HepG2 (cell line): ENCODE measurements around the gene TFEB. TPM values are rescaled to one million over a fixed set of nuclear protein-coding genes. Genes with fewer than 3 reads are reported as not detected.

ENCODE experiments used
- ATAC-seq: fragments of 200-7000 bp; cut with Tn5 transposase; 3 replicates; pipeline ENCODE4 v1.9.1; 2020; ENCODE audit warnings: mild to moderate bottlenecking, moderate library complexity
- BruUV-seq: library from RNA; stranded (reverse); fragments of 400-500 nt; replicated peaks from 2 replicates; lab custom pipeline; 2021; lab: Mats Ljungman, UMichigan
- CTCF ChIA-PET: fragments of 300-600 bp; formaldehyde crosslinking; extraction: SDS; loops from one replicate; lab custom pipeline; 2021; ENCODE audit warnings: low total read pairs, inconsistent platforms, low intra/inter-chr PET ratio; lab: Yijun Ruan, JAX
- POLR2A ChIA-PET: fragments of 350-600 bp; sonication (Branson Sonifier 250); formaldehyde crosslinking; loops from one replicate; lab custom pipeline; 2020; ENCODE audit warnings: antibody characterized with exemption, inconsistent platforms; lab: Yijun Ruan, JAX
- DNase-seq: peaks from one replicate; pipeline ENCODE4 v3.0.0-alpha.2; 2015; ENCODE audit warnings: low spot score
- FAIRE-seq: peaks from 3 replicates; lab custom pipeline; 2011; peaks lifted over from hg19 to GRCh38; lab: Jason Lieb, UNC
- H2AFZ ChIP-seq: one replicate; pipeline ENCODE4 v1.6.1; 2011; ENCODE audit warnings: low read length, inconsistent platforms
- H3K27ac ChIP-seq: fragments of 300-600 bp; 3 replicates; pipeline ENCODE4 v1.8.0; 2011; ENCODE audit warnings: mixed run types, mild to moderate bottlenecking, mixed read lengths, low read length, inconsistent platforms; ENCODE audit not compliant: insufficient read depth; ENCODE audit errors: extremely low read length
- H3K27me3 ChIP-seq, 2 experiments: fragments of 200-600 bp in 1 of 2; 2 replicates in 1 of 2; 3 replicates in 1 of 2; pipeline versions ENCODE4 v1.6.0 to v1.8.0; 2011; ENCODE audit warnings: low read length in 2 of 2, mild to moderate bottlenecking in 2 of 2, moderate library complexity in 2 of 2, inconsistent platforms in 1 of 2; ENCODE audit not compliant: insufficient read depth in 2 of 2, control insufficient read depth in 1 of 2
- H3K36me3 ChIP-seq, 2 experiments: fragments of 200-600 bp in 1 of 2; replicated peaks in 1 of 2; 2 replicates in 1 of 2; 3 replicates in 1 of 2; pipeline versions ENCODE4 v1.5.1 to v1.8.0; 2011; ENCODE audit warnings: low read length in 2 of 2, inconsistent platforms in 1 of 2; ENCODE audit not compliant: insufficient read depth in 2 of 2, control insufficient read depth in 1 of 2
- H3K4me1 ChIP-seq: 2 replicates; pipeline ENCODE4 v1.5.1; 2012; ENCODE audit warnings: low read length, inconsistent platforms; ENCODE audit not compliant: insufficient read depth
- H3K4me2 ChIP-seq: 2 replicates; pipeline ENCODE4 v1.6.0; 2011; ENCODE audit warnings: low read depth, low read length, inconsistent platforms
- H3K4me3 ChIP-seq, 3 experiments: fragments of 200-600 bp in 1 of 3; sonication (generic), shearing (Covaris generic) in 1 of 3; replicated peaks in 1 of 3; 2 replicates each; pipeline ENCODE4 v1.5.1; 2011 to 2016; ENCODE audit warnings: low read length in 3 of 3, inconsistent platforms in 2 of 3, low read depth in 2 of 3, mild to moderate bottlenecking in 2 of 3, control low read depth in 1 of 3, mixed read lengths in 1 of 3; ENCODE audit not compliant: insufficient read depth in 1 of 3
- H3K79me2 ChIP-seq: one replicate; pipeline ENCODE4 v1.6.1; 2011; ENCODE audit warnings: low read length, inconsistent platforms; ENCODE audit not compliant: insufficient read depth
- H3K9ac ChIP-seq: 2 replicates; pipeline ENCODE4 v1.6.0; 2011; ENCODE audit warnings: mild to moderate bottlenecking, low read depth, low read length, inconsistent platforms; ENCODE audit not compliant: insufficient read depth
- H3K9me3 ChIP-seq: 2 replicates; pipeline ENCODE4 v1.5.1; 2012; ENCODE audit warnings: mild to moderate bottlenecking, low read length
- H4K20me1 ChIP-seq: 2 replicates; pipeline ENCODE4 v1.6.0; 2011; ENCODE audit warnings: inconsistent platforms, mild to moderate bottlenecking, low read length, moderate library complexity; ENCODE audit not compliant: insufficient read depth
- ELF3 ChIP-seq: IDR thresholded peaks from 2 replicates; pipeline ENCODE4 v1.6.1; 2016; ENCODE audit warnings: missing genetic modification reagents, missing compliant biosample characterization
- SALL1 ChIP-seq: sonication (generic); formaldehyde crosslinking; IDR thresholded peaks from 2 replicates; pipeline ENCODE4 v1.8.0; 2022; ENCODE audit warnings: mild to moderate bottlenecking, missing genetic modification reagents
- ZNF879 ChIP-seq: sonication (generic); formaldehyde crosslinking; IDR thresholded peaks from 2 replicates; pipeline ENCODE4 v1.8.1; 2023; ENCODE audit warnings: missing genetic modification reagents
- WGBS: methylation state at CpG from one replicate; pipeline ENCODE4 v1.1.6; 2017; ENCODE audit warnings: low lambda C conversion rate; 5-methylcytosine and 5-hydroxymethylcytosine counted together
- in situ Hi-C: cut with HindIII; loops from 2 replicates; pipeline ENCODE4 v1.10.0; 2017; ENCODE audit warnings: low pct_unique_long_range_greater_than_20kb; ENCODE audit not compliant: extremely low pct_ligation_motif_present
- intact Hi-C: fragments of 100-400 bp; cut with micrococcal nuclease; formaldehyde crosslinking; loops from one replicate; pipeline ENCODE4 v1.10.0; 2022; ENCODE audit not compliant: unreplicated experiment
- polyA plus RNA-seq, 8 experiments: library from polyadenylated mRNA; depleted of rRNA in 3 of 8; stranded (reverse) in 7 of 8; unstranded in 1 of 8; fragments of >200 nt; fragmentation: Illumina TruSeq in 4 of 8; extraction: Trizol in 4 of 8; gene quantifications; 2 replicates each; pipeline versions ENCODE4 v1.2.1 to v1.2.3, GENCODE V29; 2011 to 2016; ENCODE audit warnings: low read depth in 4 of 8, missing spikeins in 1 of 8, mixed read lengths in 1 of 8; ENCODE audit not compliant: insufficient read depth in 1 of 8
- total RNA-seq, 5 experiments: library from RNA; depleted of rRNA; stranded (reverse); fragments of >200 nt; fragmentation: Illumina TruSeq; extraction: Trizol; gene quantifications; 2 replicates each; pipeline ENCODE4 v1.2.3, GENCODE V29; 2016; ENCODE audit warnings: low read depth in 1 of 5
- TF ChIP-seq, protein P1 (sequence below): sonication (generic); formaldehyde crosslinking; IDR thresholded peaks from 2 replicates; pipeline ENCODE4 v1.5.1; 2020; ENCODE audit warnings: mild to moderate bottlenecking, missing genetic modification reagents, moderate library complexity
- TF ChIP-seq, protein P2 (sequence below): sonication (generic); formaldehyde crosslinking; IDR thresholded peaks from 2 replicates; pipeline ENCODE4 v1.5.0; 2020; ENCODE audit warnings: mild to moderate bottlenecking, missing genetic modification reagents, borderline replicate concordance

TFEB gene
- total and polyA plus RNA-seq, 2 of the 13 experiments (the other 11 are each of a cell fraction or from before 2014, with no cell fraction given): 13.3 to 18.7 TPM

DNA sequence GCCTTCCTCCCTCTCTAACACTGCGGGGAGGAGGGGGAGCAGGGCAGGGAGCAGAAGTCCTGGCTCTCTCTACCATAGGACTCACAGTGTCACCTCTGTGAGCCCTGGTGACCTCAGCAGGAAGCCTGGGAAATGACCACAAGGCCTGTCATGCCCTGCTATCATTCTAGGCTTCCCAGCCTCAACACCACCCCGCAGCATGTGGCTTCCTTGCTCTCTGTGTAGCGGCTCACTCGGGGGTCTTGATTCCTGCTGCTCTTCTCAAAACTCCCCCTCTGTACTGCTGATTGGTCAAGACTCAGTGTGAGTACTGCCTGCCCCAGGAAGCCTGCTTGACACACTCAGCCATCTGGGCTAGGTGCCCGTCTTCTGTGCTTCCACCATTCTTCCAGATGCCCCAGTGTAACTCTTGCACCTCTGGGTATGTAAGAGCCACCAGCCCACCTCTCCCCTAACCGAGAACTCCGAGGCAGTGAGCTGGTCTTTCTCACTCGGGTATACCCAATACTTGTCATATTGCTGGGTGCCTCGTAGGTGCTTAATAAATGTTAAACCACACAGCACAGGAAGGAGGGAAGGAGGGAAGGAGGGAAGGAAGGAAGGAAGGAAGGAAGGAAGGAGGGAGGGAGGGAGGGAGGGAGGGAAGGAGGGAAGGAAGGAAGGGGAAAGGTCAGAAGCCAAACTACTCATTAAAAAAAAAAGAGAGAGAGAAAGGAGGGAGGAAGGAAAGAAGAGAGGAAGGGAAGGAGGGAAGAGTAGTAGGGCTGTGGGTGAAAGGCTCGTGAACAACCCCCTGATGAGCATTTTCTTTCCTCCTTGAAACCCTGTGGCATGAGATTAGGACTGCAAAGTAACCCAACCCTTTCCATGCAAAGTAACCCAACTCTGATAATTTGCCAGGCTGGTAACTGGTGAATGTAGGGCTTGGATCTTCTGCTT, 92.2 kb downstream of the TFEB start (continued):
- TF ChIP-seq, protein P1, sequence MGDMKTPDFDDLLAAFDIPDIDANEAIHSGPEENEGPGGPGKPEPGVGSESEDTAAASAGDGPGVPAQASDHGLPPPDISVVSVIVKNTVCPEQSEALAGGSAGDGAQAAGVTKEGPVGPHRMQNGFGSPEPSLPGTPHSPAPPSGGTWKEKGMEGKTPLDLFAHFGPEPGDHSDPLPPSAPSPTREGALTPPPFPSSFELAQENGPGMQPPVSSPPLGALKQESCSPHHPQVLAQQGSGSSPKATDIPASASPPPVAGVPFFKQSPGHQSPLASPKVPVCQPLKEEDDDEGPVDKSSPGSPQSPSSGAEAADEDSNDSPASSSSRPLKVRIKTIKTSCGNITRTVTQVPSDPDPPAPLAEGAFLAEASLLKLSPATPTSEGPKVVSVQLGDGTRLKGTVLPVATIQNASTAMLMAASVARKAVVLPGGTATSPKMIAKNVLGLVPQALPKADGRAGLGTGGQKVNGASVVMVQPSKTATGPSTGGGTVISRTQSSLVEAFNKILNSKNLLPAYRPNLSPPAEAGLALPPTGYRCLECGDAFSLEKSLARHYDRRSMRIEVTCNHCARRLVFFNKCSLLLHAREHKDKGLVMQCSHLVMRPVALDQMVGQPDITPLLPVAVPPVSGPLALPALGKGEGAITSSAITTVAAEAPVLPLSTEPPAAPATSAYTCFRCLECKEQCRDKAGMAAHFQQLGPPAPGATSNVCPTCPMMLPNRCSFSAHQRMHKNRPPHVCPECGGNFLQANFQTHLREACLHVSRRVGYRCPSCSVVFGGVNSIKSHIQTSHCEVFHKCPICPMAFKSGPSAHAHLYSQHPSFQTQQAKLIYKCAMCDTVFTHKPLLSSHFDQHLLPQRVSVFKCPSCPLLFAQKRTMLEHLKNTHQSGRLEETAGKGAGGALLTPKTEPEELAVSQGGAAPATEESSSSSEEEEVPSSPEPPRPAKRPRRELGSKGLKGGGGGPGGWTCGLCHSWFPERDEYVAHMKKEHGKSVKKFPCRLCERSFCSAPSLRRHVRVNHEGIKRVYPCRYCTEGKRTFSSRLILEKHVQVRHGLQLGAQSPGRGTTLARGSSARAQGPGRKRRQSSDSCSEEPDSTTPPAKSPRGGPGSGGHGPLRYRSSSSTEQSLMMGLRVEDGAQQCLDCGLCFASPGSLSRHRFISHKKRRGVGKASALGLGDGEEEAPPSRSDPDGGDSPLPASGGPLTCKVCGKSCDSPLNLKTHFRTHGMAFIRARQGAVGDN (CRISPR knock-in tag): peak; percentile 35
- peak; percentile 19; the same call in 1 of the 2 replicates for TF ChIP-seq SALL1 (CRISPR knock-in tag)

DNA sequence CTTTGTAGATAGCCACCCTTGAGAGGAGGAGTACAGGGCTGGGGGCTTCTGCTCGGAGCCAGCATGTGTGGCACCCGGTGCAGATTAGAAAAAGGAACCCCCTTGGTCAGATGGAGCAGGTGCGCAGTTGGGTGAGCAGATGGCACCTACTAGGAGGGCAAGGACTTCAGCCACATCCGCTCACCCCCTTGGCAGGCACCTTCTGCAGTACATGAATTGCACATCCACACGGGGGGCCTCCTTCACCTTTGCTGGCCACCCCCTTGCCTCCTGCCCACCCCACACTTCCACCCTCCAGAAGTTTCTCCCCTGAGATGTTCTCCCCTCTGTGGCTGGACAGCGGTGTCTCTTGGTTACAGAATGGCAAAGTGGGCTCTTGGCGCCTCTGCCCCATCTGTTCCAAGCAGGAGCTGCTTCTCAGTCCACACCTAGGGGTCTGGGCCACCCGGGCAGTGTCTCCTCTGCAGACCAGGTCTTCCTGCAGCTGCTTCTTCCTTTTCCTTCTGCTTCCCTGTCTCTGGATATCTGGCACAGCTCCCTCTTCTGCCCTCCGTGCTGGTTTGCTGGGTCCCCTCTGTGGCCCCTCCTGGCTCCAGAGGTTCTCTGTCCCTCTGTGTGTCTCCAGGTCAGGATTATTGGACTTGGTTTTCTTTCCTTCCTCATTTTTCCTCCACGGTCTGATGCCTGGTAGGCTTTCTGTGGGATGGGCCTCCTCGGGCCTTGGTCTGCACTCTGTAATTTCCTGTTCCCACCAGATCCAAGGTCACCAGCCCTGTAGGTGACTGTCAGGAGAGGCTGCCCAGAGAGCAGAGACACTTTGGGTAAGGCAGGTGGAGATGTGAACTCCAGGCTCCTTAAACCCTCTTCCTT, 93.1 kb downstream of the TFEB start:
- H3K36me3 ChIP-seq: no peaks in the 10 kb centered on the region
- FAIRE-seq: peak; percentile 80
- POLR2A ChIA-PET: interaction anchor here (0.7 kb wide), 1 partner anchor 15 kb away, joined by 3 read pairs; no protein-coding TSS in a partner anchor
- H3K79me2 ChIP-seq: no peaks in the 10 kb centered on the region
- peak overlapping the region in 2 of 3 experiments; percentile 17 to 23; a peak in 2 of 6 replicates for H3K4me3 ChIP-seq
- in situ Hi-C loops: no loop called here
- DNase-seq: peak; percentile 39
- H3K4me1 ChIP-seq: peaks cover 61% of the 10 kb centered on the region
- no peak overlapping the region for H2AFZ ChIP-seq
- no TSS peak for BruUV-seq
- H3K27ac ChIP-seq: no peak overlapping the region
- no peaks in the 10 kb centered on the region for H3K9me3 ChIP-seq
- peaks cover 8 to 90% of the 10 kb centered on the region in 2 experiments; a peak in 4 of 5 replicates for H3K27me3 ChIP-seq
- CTCF ChIA-PET: no interaction called here
- H3K9ac ChIP-seq: no peak overlapping the region
- no peaks in the 10 kb centered on the region for H4K20me1 ChIP-seq
- ATAC-seq: peak; percentile 60
- WGBS: 40% methylated on average over 11 of the region's 11 CpGs
- H3K4me2 ChIP-seq: peak overlapping the region; percentile 61
- intact Hi-C loops: no loop called here
- 0 out of 2 replicates have a peak, but pooled peaks have one; percentile 22 for TF ChIP-seq ELF3 (CRISPR knock-in tag)
- TF ChIP-seq, protein P2, sequence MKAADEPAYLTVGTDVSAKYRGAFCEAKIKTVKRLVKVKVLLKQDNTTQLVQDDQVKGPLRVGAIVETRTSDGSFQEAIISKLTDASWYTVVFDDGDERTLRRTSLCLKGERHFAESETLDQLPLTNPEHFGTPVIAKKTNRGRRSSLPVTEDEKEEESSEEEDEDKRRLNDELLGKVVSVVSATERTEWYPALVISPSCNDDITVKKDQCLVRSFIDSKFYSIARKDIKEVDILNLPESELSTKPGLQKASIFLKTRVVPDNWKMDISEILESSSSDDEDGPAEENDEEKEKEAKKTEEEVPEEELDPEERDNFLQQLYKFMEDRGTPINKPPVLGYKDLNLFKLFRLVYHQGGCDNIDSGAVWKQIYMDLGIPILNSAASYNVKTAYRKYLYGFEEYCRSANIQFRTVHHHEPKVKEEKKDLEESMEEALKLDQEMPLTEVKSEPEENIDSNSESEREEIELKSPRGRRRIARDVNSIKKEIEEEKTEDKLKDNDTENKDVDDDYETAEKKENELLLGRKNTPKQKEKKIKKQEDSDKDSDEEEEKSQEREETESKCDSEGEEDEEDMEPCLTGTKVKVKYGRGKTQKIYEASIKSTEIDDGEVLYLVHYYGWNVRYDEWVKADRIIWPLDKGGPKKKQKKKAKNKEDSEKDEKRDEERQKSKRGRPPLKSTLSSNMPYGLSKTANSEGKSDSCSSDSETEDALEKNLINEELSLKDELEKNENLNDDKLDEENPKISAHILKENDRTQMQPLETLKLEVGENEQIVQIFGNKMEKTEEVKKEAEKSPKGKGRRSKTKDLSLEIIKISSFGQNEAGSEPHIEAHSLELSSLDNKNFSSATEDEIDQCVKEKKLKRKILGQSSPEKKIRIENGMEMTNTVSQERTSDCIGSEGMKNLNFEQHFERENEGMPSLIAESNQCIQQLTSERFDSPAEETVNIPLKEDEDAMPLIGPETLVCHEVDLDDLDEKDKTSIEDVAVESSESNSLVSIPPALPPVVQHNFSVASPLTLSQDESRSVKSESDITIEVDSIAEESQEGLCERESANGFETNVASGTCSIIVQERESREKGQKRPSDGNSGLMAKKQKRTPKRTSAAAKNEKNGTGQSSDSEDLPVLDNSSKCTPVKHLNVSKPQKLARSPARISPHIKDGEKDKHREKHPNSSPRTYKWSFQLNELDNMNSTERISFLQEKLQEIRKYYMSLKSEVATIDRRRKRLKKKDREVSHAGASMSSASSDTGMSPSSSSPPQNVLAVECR (CRISPR knock-in tag): peak; percentile 32; the same call in 1 of the 2 replicates
- no peak for TF ChIP-seq ZNF879 (CRISPR knock-in tag)
